HG02678 (cell line): ENCODE results near the gene CD58.

ENCODE experiments used
- ATAC-seq: cut with Tn5 transposase; IDR thresholded peaks from one replicate; pipeline ENCODE4 v1.9.1; 2021; ENCODE audit warnings: mild to moderate bottlenecking, moderate library complexity; ENCODE audit not compliant: unreplicated experiment

CD58 gene

GRCh38 chr1:116544588-116545358 lies 26.1 kb downstream of the CD58 start:
- peak; percentile 51 for ATAC-seq

GRCh38 chr1:116540088-116540487 lies 30.7 kb downstream of the CD58 start:
- ATAC-seq: peak; percentile 47

GRCh38 chr1:116538544-116538943 lies 32.3 kb downstream of the CD58 start:
- ATAC-seq: peak; percentile 78

- no peak for ATAC-seq
Observed at GRCh38 chr1:116537898-116538297, 32.9 kb downstream of the CD58 start.

GRCh38 chr1:116537040-116537831 lies 33.6 kb downstream of the CD58 start:
- ATAC-seq: no peak

GRCh38 chr1:116534014-116534739 lies 36.6 kb downstream of the CD58 start:
- no peak for ATAC-seq

GRCh38 chr1:116533429-116533820 lies 37.4 kb downstream of the CD58 start:
- ATAC-seq: no peak

- no peak for ATAC-seq
Observed at GRCh38 chr1:116532671-116533428, 38.0 kb downstream of the CD58 start.

- no peak for ATAC-seq
Observed at GRCh38 chr1:116531917-116532316, 38.9 kb downstream of the CD58 start.

- ATAC-seq: no peak
Observed at GRCh38 chr1:116529681-116530080, 41.1 kb downstream of the CD58 start.

- no peak for ATAC-seq
Observed at GRCh38 chr1:116529199-116529631, 41.6 kb downstream of the CD58 start.

GRCh38 chr1:116528329-116529083 lies 42.3 kb downstream of the CD58 start:
- ATAC-seq: no peak

- no peak for ATAC-seq
Observed at GRCh38 chr1:116525440-116525839, 45.4 kb downstream of the CD58 start.

- ATAC-seq: no peak
Observed at GRCh38 chr1:116521186-116521585, 49.6 kb downstream of the CD58 start.

- ATAC-seq: no peak
Observed at GRCh38 chr1:116518400-116518799, 52.4 kb downstream of the CD58 start.

- no peak for ATAC-seq
Observed at GRCh38 chr1:116516631-116517030, 54.2 kb downstream of the CD58 start.

GRCh38 chr1:116515702-116516101 lies 55.1 kb downstream of the CD58 start:
- no peak for ATAC-seq

GRCh38 chr1:116514708-116515525 lies 55.9 kb downstream of the CD58 start:
- peak; percentile 77 for ATAC-seq

- no peak for ATAC-seq
Observed at GRCh38 chr1:116513956-116514355, 56.9 kb downstream of the CD58 start.
